ENCODE results near the gene PFKFB2. TPM values are rescaled to one million over a fixed set of nuclear protein-coding genes. Genes with fewer than 3 reads are reported as not detected.

PFKFB2 gene
- total RNA-seq, 4 donors from 2014 or later: 44.6 to 150 (median 116) TPM

DNA sequence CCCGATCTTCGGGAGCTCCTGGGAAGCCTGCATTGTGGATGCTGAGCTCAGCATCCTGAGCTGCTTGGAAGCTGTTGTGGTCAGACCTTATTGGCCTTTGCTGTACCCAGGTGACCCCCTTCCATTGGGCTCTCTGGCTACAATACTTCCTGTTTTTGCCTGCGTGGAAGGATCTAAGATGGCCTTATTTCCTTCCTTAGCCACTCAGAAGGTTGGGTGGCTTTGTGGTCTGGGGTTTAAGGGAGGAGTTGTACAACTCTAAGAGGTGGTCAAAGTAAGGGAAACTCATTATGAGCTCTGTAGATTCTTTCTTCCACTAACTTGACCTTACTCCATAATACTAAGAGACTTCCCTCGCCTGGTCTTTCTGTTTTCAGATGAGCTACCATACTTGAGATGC is 17.7 kb downstream of the PFKFB2 start:
- H3K27ac ChIP-seq: no peak overlapping the region
- H3K4me3 ChIP-seq: no peak overlapping the region
- H3K27me3 ChIP-seq: no peaks in the 10 kb centered on the region
- no peak for TF ChIP-seq POLR2A (IDR thresholded peaks at IDR 0.05)
- TF ChIP-seq, protein P1, sequence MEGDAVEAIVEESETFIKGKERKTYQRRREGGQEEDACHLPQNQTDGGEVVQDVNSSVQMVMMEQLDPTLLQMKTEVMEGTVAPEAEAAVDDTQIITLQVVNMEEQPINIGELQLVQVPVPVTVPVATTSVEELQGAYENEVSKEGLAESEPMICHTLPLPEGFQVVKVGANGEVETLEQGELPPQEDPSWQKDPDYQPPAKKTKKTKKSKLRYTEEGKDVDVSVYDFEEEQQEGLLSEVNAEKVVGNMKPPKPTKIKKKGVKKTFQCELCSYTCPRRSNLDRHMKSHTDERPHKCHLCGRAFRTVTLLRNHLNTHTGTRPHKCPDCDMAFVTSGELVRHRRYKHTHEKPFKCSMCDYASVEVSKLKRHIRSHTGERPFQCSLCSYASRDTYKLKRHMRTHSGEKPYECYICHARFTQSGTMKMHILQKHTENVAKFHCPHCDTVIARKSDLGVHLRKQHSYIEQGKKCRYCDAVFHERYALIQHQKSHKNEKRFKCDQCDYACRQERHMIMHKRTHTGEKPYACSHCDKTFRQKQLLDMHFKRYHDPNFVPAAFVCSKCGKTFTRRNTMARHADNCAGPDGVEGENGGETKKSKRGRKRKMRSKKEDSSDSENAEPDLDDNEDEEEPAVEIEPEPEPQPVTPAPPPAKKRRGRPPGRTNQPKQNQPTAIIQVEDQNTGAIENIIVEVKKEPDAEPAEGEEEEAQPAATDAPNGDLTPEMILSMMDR (IDR thresholded peaks at IDR 0.05): no peak
- no peak for DNase-seq
- H3K36me3 ChIP-seq: peaks cover 0 to 81% (median 0%) of the 10 kb centered on the region in 3 donors
- peaks cover 0 to 13% (median 0%) of the 10 kb centered on the region in 4 donors for H3K4me1 ChIP-seq
- H3K9me3 ChIP-seq: no peaks in the 10 kb centered on the region

GRCh38 chr1:207071426-207071825 is 18.4 kb downstream of the PFKFB2 start:
- H3K36me3 ChIP-seq: peaks cover 0 to 75% (median 0%) of the 10 kb centered on the region in 3 donors
- H3K4me1 ChIP-seq: peaks cover 0 to 7% (median 0%) of the 10 kb centered on the region in 4 donors
- no peaks in the 10 kb centered on the region for H3K27me3 ChIP-seq

GRCh38 chr1:207072233-207072632 is 19.2 kb downstream of the PFKFB2 start:
- no peak for DNase-seq
- Histone ChIP-seq H3K9me3 (no peaks in the 10 kb centered on the region), H3K27me3 (no peaks in the 10 kb centered on the region), H3K4me1 (no peaks in the 10 kb centered on the region), H3K36me3 (peaks cover 0 to 73% (median 0%) of the 10 kb centered on the region in 3 donors), H3K27ac (no peak overlapping the region), H3K4me3 (no peak overlapping the region)
- TF ChIP-seq, protein P1 (IDR thresholded peaks at IDR 0.05): no peak
- TF ChIP-seq POLR2A (IDR thresholded peaks at IDR 0.05): no peak

More at GRCh38 chr1:207071426-207071825, 18.4 kb downstream of the PFKFB2 start:
- no peak for DNase-seq
- no peak overlapping the region for H3K4me3 ChIP-seq
- H3K9me3 ChIP-seq: no peaks in the 10 kb centered on the region
- TF ChIP-seq, protein P1 (IDR thresholded peaks at IDR 0.05): no peak
- no peak for TF ChIP-seq POLR2A (IDR thresholded peaks at IDR 0.05)
- H3K27ac ChIP-seq: no peak overlapping the region

DNA sequence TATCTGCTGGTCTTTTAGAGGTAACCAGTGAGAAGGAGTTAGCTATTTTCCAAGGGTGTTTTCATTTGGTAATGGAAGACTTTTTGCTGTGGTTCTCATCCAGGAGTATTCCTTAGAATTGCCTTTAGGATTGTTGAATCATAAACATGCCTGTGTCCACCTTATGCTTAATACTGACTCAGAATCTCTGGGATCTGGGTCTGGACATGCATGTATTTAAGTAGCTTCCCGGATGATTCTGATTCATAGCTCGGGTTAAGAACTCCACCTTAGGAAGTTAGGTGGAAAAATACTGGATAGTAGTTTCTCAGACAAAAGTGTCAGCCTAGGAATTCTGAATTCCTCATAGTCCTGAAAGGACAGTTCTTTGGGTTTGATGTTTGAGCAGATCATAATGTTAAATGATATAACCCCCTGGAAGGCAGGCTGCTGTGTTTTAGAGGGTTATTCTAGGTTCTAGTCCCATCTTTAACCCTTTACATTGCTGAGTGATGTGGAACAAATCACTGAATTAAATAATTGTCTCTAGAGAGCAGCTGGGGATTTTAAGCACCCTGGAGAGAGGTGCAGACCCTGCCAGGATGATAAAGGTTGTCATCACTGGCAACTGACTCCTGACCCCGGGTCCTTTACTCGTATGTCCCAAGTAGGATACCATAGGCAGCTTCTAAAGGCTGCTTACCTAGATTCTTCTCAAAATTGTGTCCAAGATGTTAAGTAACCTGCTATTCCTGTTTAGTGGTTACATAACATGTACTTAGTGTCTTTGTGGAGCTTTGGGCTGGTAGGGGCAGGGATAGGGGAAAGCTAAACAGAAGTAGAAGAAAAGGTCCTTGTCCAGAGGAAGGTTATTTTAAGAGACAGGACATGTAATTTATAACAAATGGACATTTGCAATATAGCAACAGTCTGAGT is 21.1 kb downstream of the PFKFB2 start:
- Histone ChIP-seq H3K27ac (no peak overlapping the region), H3K9me3 (no peaks in the 10 kb centered on the region), H3K4me3 (no peak overlapping the region), H3K36me3 (peaks cover 0 to 67% (median 0%) of the 10 kb centered on the region in 3 donors), H3K27me3 (no peaks in the 10 kb centered on the region), H3K4me1 (no peaks in the 10 kb centered on the region)
- TF ChIP-seq, protein P1 (IDR thresholded peaks at IDR 0.05): no peak
- no peak for TF ChIP-seq POLR2A (IDR thresholded peaks at IDR 0.05)
- DNase-seq: no peak

GRCh38 chr1:207076181-207076955 is 23.3 kb downstream of the PFKFB2 start:
- Histone ChIP-seq H3K27me3 (no peaks in the 10 kb centered on the region), H3K9me3 (no peaks in the 10 kb centered on the region), H3K4me3 (no peak overlapping the region), H3K4me1 (no peaks in the 10 kb centered on the region), H3K36me3 (peaks cover 0 to 46% (median 0%) of the 10 kb centered on the region in 3 donors), H3K27ac (no peak overlapping the region)
- DNase-seq: no peak
- no peak for TF ChIP-seq POLR2A (IDR thresholded peaks at IDR 0.05)
- TF ChIP-seq, protein P1 (IDR thresholded peaks at IDR 0.05): no peak
